Esophagus muscularis mucosa (tissue), 4 donors: ENCODE data around the gene CSGALNACT2. TPM values are rescaled to one million over a fixed set of nuclear protein-coding genes. Genes with fewer than 3 reads are reported as not detected.

Experiments used
- DNase-seq: peaks from one replicate; pipeline ENCODE4 v3.0.0-alpha.2; 2017; ENCODE audit errors: extremely low spot score
- H3K27ac ChIP-seq, 4 donors: fragments of 200-600 bp; sonication (generic); replicated peaks in 1 of 4; 1 replicate in 3 of 4; 2 replicates in 1 of 4; pipeline ENCODE4 v1.5.1; 2016 to 2019; ENCODE audit warnings: mild to moderate bottlenecking in 1 of 4
- H3K27me3 ChIP-seq, 4 donors: fragments of 200-600 bp; sonication (generic); one replicate each; pipeline versions ENCODE4 v1.5.1 to v1.6.0; 2016 to 2019
- H3K36me3 ChIP-seq, 4 donors: fragments of 200-600 bp; sonication (generic); one replicate each; pipeline ENCODE4 v1.5.1; 2016 to 2019
- H3K4me1 ChIP-seq, 4 donors: fragments of 200-600 bp; sonication (generic); one replicate each; pipeline ENCODE4 v1.5.1; 2016 to 2019
- H3K4me3 ChIP-seq, 4 donors: fragments of 200-600 bp; sonication (generic); 1 replicate in 2 of 4; 2 replicates in 2 of 4; pipeline ENCODE4 v1.5.1; 2016 to 2019; ENCODE audit warnings: mild to moderate bottlenecking in 4 of 4, moderate library complexity in 1 of 4
- H3K9me3 ChIP-seq, 4 donors: fragments of 200-600 bp; sonication (generic); 1 replicate in 3 of 4; 2 replicates in 1 of 4; pipeline ENCODE4 v1.5.1; 2016 to 2019
- EP300 ChIP-seq: sonication (generic); formaldehyde crosslinking; IDR thresholded peaks from one replicate; pipeline ENCODE4 v1.6.1; 2017; ENCODE audit warnings: antibody characterized with exemption
- POLR2A ChIP-seq: fragments of 450-650 bp; IDR thresholded peaks from one replicate; pipeline ENCODE4 v1.6.1; 2017; ENCODE audit warnings: antibody characterized with exemption, moderate library complexity, mild to moderate bottlenecking, low read depth
- POLR2AphosphoS5 ChIP-seq, 2 donors: sonication (generic); formaldehyde crosslinking; IDR thresholded peaks; one replicate each; pipeline ENCODE4 v1.6.1; 2017; ENCODE audit warnings: antibody characterized with exemption in 2 of 2
- WGBS: methylation state at CpG from one replicate; pipeline ENCODE4 v1.1.5; 2018; 5-methylcytosine and 5-hydroxymethylcytosine counted together
- intact Hi-C: fragments of 100-400 bp; cut with DNase I; formaldehyde crosslinking; loops from one replicate; pipeline ENCODE4 v1.15.1; 2023
- total RNA-seq, 4 donors: library from RNA; depleted of rRNA; stranded (reverse); fragments of >200 nt; gene quantifications; one replicate each; pipeline versions ENCODE4 v1.1.0 to v1.2.1, GENCODE V29; 2016
- TF ChIP-seq, protein P1 (sequence below), 3 experiments: fragments of 200-600 bp in 2 of 3; fragments of 450-650 bp in 1 of 3; sonication (generic) in 2 of 3; IDR thresholded peaks; one replicate each; pipeline ENCODE4 v1.5.1; 2017 to 2019; ENCODE audit warnings: antibody characterized with exemption in 3 of 3, mild to moderate bottlenecking in 2 of 3, moderate library complexity in 1 of 3

Gene CSGALNACT2
- total RNA-seq, 4 donors from 2014 or later, result 25.6 to 39.5 (median 33.9) TPM

DNA sequence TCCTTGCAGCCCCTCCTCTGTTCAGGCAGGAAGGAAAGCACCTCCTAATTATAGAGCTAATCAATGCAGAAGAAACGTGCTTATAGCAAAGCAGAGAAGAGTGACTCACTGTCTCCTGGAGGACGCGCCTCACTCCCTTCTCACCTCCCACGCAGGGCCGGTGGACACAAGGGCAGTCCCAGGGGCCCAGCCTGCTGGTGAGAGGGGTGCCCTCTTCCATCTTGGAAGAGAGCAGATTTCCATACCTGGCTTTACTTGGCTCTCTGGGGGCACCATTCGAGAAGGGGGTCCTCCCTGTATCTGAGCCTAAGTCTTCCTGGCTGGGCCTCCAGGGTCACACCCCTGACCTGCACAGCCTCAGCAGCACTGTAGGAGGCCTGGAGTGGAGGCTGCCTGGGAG, 72.8 kb downstream of the CSGALNACT2 start:
- intact Hi-C loops, result no loop called here
- DNase-seq, result no peak
- H3K9me3 ChIP-seq, result no peaks in the 10 kb centered on the region
- peaks cover 0 to 6% (median 2%) of the 10 kb centered on the region in 4 donors for H3K4me1 ChIP-seq
- WGBS, result 85% methylated on average over 5 of the region's 6 CpGs
- peaks cover 0 to 12% (median 0%) of the 10 kb centered on the region in 4 donors for H3K27me3 ChIP-seq
- H3K27ac ChIP-seq, result no peak overlapping the region
- no peak overlapping the region for H3K4me3 ChIP-seq
- no peaks in the 10 kb centered on the region for H3K36me3 ChIP-seq
- no peak for TF ChIP-seq POLR2A
- TF ChIP-seq EP300, result no peak
- no peak for TF ChIP-seq POLR2AphosphoS5 (IDR thresholded peaks at IDR 0.05)
- TF ChIP-seq, protein P1, sequence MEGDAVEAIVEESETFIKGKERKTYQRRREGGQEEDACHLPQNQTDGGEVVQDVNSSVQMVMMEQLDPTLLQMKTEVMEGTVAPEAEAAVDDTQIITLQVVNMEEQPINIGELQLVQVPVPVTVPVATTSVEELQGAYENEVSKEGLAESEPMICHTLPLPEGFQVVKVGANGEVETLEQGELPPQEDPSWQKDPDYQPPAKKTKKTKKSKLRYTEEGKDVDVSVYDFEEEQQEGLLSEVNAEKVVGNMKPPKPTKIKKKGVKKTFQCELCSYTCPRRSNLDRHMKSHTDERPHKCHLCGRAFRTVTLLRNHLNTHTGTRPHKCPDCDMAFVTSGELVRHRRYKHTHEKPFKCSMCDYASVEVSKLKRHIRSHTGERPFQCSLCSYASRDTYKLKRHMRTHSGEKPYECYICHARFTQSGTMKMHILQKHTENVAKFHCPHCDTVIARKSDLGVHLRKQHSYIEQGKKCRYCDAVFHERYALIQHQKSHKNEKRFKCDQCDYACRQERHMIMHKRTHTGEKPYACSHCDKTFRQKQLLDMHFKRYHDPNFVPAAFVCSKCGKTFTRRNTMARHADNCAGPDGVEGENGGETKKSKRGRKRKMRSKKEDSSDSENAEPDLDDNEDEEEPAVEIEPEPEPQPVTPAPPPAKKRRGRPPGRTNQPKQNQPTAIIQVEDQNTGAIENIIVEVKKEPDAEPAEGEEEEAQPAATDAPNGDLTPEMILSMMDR (IDR thresholded peaks at IDR 0.05), result no peak

DNA sequence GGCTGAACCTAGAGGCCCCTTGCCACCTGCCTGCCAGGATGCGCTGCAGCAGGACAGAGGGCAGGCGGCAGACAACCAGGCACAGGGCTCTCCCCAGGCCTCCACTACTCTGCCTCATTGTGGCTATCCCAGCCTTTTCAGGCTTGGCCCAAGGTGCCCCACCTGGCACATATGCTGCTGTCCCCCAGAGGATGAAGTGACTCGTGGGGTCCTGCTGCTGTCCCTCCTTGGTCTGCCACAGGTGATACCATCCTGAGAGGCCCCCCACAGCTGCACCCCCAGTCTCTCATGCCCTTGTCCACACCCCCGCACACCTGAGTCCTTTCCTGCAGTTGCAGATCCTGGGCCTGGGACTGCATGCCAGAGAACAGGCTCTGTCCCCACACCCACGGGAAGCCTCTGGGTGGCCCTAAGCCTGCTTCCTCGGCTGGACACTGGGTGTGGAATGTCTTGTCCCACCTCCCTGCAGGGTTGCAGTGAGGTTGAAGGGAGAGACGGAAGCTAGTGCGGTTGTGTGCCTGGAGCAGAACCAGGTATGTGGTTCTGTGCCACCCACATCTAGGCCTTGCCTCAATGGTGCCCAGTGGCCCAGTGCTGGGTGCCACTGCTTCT, 73.3 kb downstream of the CSGALNACT2 start:
- intact Hi-C loops, result no loop called here
- H3K27ac ChIP-seq, result no peak overlapping the region
- no peaks in the 10 kb centered on the region for H3K36me3 ChIP-seq
- 83% methylated on average over 4 of the region's 8 CpGs for WGBS
- no peak overlapping the region for H3K4me3 ChIP-seq
- H3K9me3 ChIP-seq, result no peaks in the 10 kb centered on the region
- no peak for DNase-seq
- H3K27me3 ChIP-seq, result peaks cover 0 to 17% (median 0%) of the 10 kb centered on the region in 4 donors
- TF ChIP-seq POLR2A (no peak), EP300 (no peak), POLR2AphosphoS5 (IDR thresholded peaks at IDR 0.05) (no peak)
- TF ChIP-seq, protein P1 (IDR thresholded peaks at IDR 0.05), result no peak
- H3K4me1 ChIP-seq, result peaks cover 0 to 6% (median 2%) of the 10 kb centered on the region in 4 donors

DNA sequence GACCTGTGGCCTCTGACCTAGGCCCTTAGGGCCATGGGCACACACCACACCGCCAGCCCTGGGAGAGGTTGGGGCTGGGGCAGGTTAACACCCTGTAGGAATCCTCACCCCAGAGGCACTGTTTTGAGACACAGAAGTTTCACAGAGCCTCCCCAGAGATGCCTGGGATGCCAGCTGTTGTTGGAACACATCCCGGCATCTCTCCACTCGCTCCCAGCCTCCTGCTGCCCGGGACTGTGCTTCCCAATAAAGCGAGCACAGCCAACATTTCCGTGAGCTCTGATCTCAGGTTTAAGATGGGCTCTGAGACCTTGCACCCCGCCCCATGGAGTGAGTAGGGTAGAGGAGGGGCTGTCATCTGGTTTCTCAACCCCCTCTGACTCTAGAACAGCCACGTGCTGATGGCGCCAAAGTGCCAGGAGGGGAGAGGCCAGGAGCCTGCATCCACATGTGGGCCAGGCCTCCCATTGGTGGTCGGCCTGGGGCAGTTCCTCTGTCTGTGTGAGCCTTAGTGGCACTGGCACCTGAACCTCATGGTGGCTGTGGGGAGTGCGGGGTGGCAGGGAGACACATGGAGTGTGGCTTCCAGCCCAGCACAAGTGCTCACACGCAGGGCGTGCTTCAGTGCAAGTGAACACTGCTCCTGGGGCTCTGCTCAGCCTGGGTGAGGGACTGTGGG, 73.9 kb downstream of the CSGALNACT2 start:
- Histone ChIP-seq H3K27ac (no peak overlapping the region), H3K4me1 (peaks cover 0 to 6% (median 2%) of the 10 kb centered on the region in 4 donors), H3K27me3 (peaks cover 0 to 22% (median 0%) of the 10 kb centered on the region in 4 donors), H3K9me3 (no peaks in the 10 kb centered on the region), H3K36me3 (no peaks in the 10 kb centered on the region), H3K4me3 (no peak overlapping the region)
- TF ChIP-seq EP300, result no peak
- no peak for TF ChIP-seq POLR2AphosphoS5 (IDR thresholded peaks at IDR 0.05)
- TF ChIP-seq, protein P1 (IDR thresholded peaks at IDR 0.05), result no peak
- TF ChIP-seq POLR2A, result no peak
- WGBS, result 77% methylated on average over 11 of the region's 13 CpGs
- no peak for DNase-seq
- intact Hi-C loops, result no loop called here

DNA sequence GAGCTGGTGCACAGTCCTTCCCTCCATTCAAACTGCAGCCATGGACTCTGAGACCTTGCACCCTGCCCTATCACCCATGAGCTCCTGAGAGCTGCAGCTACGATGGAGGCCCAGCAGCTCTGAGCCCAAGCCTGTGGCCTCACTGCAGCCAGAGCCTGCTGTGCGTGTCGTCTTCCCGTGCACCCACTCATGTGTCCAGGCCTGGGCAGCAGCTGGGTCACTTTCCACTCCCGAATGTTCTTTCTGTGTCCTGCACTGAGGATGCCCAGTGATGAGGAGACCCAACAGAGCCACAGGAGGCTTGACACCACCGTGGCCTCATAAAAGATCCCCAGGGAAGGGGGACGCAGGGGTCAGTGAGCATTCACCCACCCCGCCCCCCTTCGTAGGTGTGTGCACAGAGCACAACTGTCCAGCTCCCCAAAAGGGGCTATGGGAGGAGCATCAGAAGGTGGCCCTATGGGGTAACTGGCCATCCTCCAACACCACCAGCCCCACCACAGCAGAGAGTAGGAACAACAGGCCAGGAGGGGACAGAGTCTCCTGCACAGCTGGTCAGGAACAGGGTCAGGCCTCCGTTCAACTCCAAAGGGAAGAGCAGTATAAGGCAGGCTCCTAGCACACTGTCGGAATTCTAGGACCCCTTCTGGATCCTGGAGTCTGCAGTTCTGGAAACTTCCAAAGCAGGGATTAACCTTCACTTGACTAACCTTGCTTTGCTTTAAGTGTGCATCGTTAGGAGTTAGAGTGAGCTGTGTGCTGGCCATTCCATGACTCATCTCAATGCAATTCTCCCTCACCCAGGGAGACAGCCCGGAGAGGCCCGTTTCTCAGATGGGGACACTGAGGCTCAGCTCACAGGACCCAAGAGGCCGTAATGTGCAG, 76.1 kb downstream of the CSGALNACT2 start:
- Histone ChIP-seq H3K4me1 (peaks cover 0 to 6% (median 2%) of the 10 kb centered on the region in 4 donors), H3K27ac (no peak overlapping the region), H3K36me3 (no peaks in the 10 kb centered on the region), H3K4me3 (no peak overlapping the region), H3K9me3 (no peaks in the 10 kb centered on the region), H3K27me3 (peaks cover 0 to 42% (median 0%) of the 10 kb centered on the region in 4 donors)
- WGBS, result 77% methylated on average over 10 of the region's 15 CpGs
- no peak for DNase-seq
- intact Hi-C loops, result no loop called here
- TF ChIP-seq, protein P1 (IDR thresholded peaks at IDR 0.05), result no peak
- no peak for TF ChIP-seq POLR2A
- TF ChIP-seq POLR2AphosphoS5 (IDR thresholded peaks at IDR 0.05), result no peak
- TF ChIP-seq EP300, result no peak
